GM12891 (cell line): Measurements from ENCODE around the gene RAB6B.

Experiments
- PAX5 ChIP-seq: IDR thresholded peaks from 2 replicates; pipeline ENCODE4 v1.6.1; 2011; ENCODE audit warnings: low read length, moderate library complexity, mild to moderate bottlenecking; ENCODE audit not compliant: insufficient read depth, severe bottlenecking
- POLR2A ChIP-seq: IDR thresholded peaks from 2 replicates; pipeline ENCODE4 v1.6.1; 2011; ENCODE audit warnings: low read depth, low read length, control low read depth
- POLR2AphosphoS5 ChIP-seq: IDR thresholded peaks from 2 replicates; pipeline ENCODE4 v1.6.1; 2011; ENCODE audit warnings: low read depth, low read length, control low read depth
- POU2F2 ChIP-seq: IDR thresholded peaks from 2 replicates; pipeline ENCODE4 v1.6.1; 2011; ENCODE audit warnings: low read depth, mild to moderate bottlenecking, control low read depth, low read length, moderate library complexity
- SPI1 ChIP-seq: IDR thresholded peaks from 2 replicates; pipeline ENCODE4 v1.6.1; 2011; ENCODE audit warnings: low read depth, low read length, control low read depth
- TAF1 ChIP-seq: IDR thresholded peaks from 2 replicates; pipeline ENCODE4 v1.6.1; 2011; ENCODE audit warnings: low read depth, low read length, control low read depth

DNA sequence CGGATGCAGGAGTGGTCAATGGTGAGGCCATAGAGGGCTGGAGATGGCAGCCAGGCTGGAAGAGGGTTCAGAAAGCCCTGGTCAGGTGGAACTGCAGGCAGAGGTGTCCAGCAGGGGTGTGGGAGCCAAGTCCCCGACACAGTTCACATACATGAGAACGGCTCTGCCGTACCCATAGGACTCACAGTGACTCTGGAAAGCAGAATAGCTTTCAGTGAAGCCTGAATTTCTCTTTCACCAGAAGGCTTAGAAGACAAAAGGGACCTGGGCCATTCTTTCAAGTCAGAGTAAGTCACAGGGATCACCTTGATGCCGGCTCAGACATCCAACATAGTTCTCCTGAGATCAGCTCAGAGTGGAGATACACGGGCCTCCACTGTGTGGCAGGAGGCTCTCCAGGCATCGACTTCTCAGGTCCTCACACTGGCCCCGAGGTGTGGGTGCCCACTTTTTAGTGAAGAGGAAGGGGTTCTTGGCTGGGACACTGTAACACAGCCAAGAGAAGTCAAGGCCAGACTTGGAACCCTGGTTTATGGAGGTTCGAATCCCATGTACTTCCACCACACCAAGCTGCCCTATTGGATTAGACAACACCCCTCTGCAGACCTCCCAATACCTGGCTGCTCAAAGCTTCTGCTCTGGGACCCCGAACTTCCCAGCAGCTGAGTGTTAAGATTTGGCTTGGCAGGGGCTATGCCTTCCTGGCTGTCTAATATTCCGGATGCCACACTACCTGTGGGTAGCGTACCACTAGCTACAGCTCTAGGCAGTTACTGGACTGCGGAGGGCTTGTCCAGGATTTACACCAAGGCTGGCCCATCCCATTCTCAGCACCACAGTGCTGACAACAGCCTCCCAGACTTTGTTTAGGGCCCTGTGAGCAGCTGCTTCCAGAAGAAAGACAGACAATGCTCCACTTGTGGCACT lies 40.4 kb upstream of the RAB6B start:
- TF ChIP-seq POLR2AphosphoS5 (no peak), POLR2A (no peak), TAF1 (no peak), PAX5 (no peak), SPI1 (no peak), POU2F2 (no peak)
